ELR (cell line): ENCODE data around the gene LHX2.
"Not testable (repeated sequence)": the region's sequence is repeated elsewhere in the genome, so short reads cannot be mapped to it uniquely, and the experiment has no call there.

ENCODE experiments used
- DNase-seq: peaks from one replicate; pipeline ENCODE4 v3.0.0-alpha.2; 2015; ENCODE audit warnings: low read depth

The LHX2 gene

GRCh38 chr9:124011460-124012301 lies at the start of gene LHX2:
Gene LHX2, plus strand, starts transcription at chr9:124011768. Its CDS starts 581 bp downstream, at chr9:124012349.
- DNase-seq: peak; percentile 72

- DNase-seq: no peak
Measured at GRCh38 chr9:123964761-123965160, 46.8 kb upstream of the LHX2 start.

- DNase-seq: no peak
Measured at GRCh38 chr9:123965801-123966686, 45.5 kb upstream of the LHX2 start.

- no peak for DNase-seq
Measured at GRCh38 chr9:123967323-123967722, 44.2 kb upstream of the LHX2 start.

- no peak for DNase-seq
Measured at GRCh38 chr9:123972618-123973017, 39.0 kb upstream of the LHX2 start.

- no peak for DNase-seq
Measured at GRCh38 chr9:123973590-123974223, 37.9 kb upstream of the LHX2 start.

- no peak for DNase-seq
Measured at GRCh38 chr9:123974471-123974870, 37.1 kb upstream of the LHX2 start.

- no peak for DNase-seq
Measured at GRCh38 chr9:123975871-123976270, 35.7 kb upstream of the LHX2 start.

- DNase-seq: not testable (repeated sequence)
Measured at GRCh38 chr9:123976579-123976978, 35.0 kb upstream of the LHX2 start.

- no peak for DNase-seq
Measured at GRCh38 chr9:123978981-123979380, 32.6 kb upstream of the LHX2 start.

GRCh38 chr9:123982535-123982934 lies 29.0 kb upstream of the LHX2 start:
- DNase-seq: no peak

GRCh38 chr9:123983047-123983446 lies 28.5 kb upstream of the LHX2 start:
- no peak for DNase-seq

GRCh38 chr9:123984802-123985201 lies 26.8 kb upstream of the LHX2 start:
- no peak for DNase-seq

- no peak for DNase-seq
Measured at GRCh38 chr9:123985869-123986268, 25.7 kb upstream of the LHX2 start.

- DNase-seq: no peak
Measured at GRCh38 chr9:123990427-123990826, 21.1 kb upstream of the LHX2 start.

GRCh38 chr9:123992679-123993078 lies 18.9 kb upstream of the LHX2 start:
- not testable (repeated sequence) for DNase-seq

- no peak for DNase-seq
Measured at GRCh38 chr9:123996731-123997421, 14.7 kb upstream of the LHX2 start.

- DNase-seq: no peak
Measured at GRCh38 chr9:123997665-123998277, 13.8 kb upstream of the LHX2 start.

GRCh38 chr9:123998278-123998925 lies 13.2 kb upstream of the LHX2 start:
- no peak for DNase-seq

GRCh38 chr9:123998970-123999621 lies 12.5 kb upstream of the LHX2 start:
- DNase-seq: peak; percentile 30
